ENCODE measurements around the gene NUDT22. TPM values are rescaled to one million over a fixed set of nuclear protein-coding genes. Genes with fewer than 3 reads are reported as not detected.
A peak's percentile ranks its signal among the peaks of the same experiment; 100 is the strongest.

NUDT22 gene, protein sequence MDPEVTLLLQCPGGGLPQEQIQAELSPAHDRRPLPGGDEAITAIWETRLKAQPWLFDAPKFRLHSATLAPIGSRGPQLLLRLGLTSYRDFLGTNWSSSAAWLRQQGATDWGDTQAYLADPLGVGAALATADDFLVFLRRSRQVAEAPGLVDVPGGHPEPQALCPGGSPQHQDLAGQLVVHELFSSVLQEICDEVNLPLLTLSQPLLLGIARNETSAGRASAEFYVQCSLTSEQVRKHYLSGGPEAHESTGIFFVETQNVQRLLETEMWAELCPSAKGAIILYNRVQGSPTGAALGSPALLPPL
- polyA plus RNA-seq (2012; ENCODE audit: missing spikeins) = 32.2 TPM

DNA sequence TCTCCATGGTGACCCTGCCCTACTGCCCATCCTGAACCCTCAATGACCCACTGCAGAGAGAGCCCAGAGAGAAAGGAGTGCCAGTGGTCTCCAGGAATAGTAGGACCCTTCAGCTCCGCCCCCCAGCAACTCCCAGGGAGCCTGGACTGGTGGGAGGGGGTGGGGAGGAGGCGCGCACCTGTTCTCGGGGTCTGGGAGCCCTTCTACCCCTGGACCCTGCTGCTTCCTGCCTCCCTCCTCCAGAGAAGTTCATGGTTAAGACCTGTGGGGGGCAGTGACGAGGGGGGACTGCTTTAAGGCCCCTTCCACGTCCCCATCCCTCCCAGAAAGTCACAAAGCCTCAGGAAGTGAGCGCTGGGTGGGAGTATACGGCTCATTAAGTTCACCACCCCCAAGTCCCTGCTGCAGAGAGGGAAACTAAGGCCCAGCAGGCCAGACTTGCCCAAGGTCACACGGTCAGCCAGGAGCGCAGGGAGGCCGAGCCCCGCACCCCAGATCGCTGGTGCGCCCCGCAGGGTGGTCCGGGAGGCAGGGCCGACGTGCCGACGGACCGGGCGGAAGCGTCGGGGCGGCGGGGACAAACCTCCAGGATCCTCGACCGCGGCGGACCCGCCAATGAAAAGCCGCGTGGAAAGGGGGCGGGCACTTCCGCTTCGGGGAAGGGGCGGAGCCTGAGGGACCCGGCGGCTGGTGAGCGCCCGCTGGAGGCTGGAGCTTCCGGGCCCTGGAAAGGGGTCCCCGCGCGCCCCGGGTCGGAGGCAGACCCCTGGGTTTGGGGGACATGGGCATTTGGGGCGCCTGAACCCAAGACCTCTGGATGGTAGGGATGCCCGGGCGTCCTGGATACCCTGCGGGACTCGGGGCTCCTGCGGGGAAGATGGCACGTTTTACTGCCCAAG lies at the start of gene NUDT22, which contains the start of gene TRPT1:
NUDT22 (plus strand) TSS at position 667 of the 899 bp plus-strand sequence. CDS start 379 bp downstream, outside the sequence.
TRPT1 (minus strand) TSS at position 579 of the 899 bp plus-strand sequence; CDS start at position 253, 326 bp downstream.
- DNase-seq (ENCODE audit: insufficient read length) (peak; percentile 96), FAIRE-seq (peak; percentile 92)
- TF ChIP-seq TAF1 (IDR thresholded peaks at IDR 0.05; ENCODE audit: borderline replicate concordance, low read depth, low read length) (no peak), POLR2A (IDR thresholded peaks at IDR 0.05; ENCODE audit: low read depth, low read length) (peak; percentile 77; the same call in 1 of the 2 replicates), POLR2AphosphoS5 (IDR thresholded peaks at IDR 0.05; ENCODE audit: low read depth, low read length) (peak; percentile 49; the same call in 1 of the 2 replicates)

DNA sequence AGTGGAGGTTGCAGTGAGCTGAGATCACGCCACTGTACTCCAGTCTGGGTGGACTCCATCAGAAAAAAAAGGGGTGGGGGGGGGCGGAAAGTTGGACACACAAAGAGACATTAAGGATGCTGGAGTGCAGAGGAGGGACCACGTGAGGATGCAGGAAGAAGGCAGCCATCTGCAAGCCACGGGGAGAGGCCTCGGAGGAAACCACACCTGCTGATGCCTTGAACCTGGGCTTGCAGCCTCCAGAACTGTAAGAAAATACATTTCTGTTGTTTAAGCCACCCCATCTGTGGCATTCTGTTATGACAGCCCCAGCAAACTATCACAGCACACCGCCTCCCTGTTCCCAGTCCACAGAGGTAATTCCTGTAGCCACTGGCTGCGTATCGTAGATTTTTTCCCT lies 49.3 kb upstream of the NUDT22 start:
- TF ChIP-seq POLR2AphosphoS5 (IDR thresholded peaks at IDR 0.05; ENCODE audit: low read depth, low read length) (no peak), POLR2A (IDR thresholded peaks at IDR 0.05; ENCODE audit: low read depth, low read length) (no peak), TAF1 (IDR thresholded peaks at IDR 0.05; ENCODE audit: borderline replicate concordance, low read depth, low read length) (no peak)
- FAIRE-seq (no peak), DNase-seq (ENCODE audit: insufficient read length) (no peak)

DNA sequence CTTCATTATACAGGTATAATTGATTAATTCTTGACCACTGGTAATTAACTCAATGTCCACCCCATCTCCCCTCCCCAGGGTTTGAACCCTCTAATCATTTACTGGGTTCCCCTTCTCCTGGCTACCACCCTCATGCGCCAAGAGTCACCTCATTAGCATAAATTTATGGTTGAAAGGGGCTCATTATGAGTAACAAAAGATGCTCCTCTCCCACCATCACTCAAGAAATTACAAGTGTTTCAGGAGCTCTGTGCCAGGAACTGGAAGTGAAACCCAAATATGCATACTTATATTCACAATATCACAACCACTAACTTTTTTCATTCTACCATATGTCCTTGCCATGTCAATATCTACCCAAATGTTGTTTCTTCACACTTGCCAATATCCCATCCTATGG lies 47.9 kb upstream of the NUDT22 start:
- no peak for DNase-seq (ENCODE audit: insufficient read length)
- TF ChIP-seq POLR2A (IDR thresholded peaks at IDR 0.05; ENCODE audit: low read depth, low read length) (no peak), TAF1 (IDR thresholded peaks at IDR 0.05; ENCODE audit: borderline replicate concordance, low read depth, low read length) (no peak), POLR2AphosphoS5 (IDR thresholded peaks at IDR 0.05; ENCODE audit: low read depth, low read length) (no peak)
- FAIRE-seq = peak; percentile 40

- FAIRE-seq (no peak), DNase-seq (ENCODE audit: insufficient read length) (no peak)
- TF ChIP-seq TAF1 (IDR thresholded peaks at IDR 0.05; ENCODE audit: borderline replicate concordance, low read depth, low read length) (no peak), POLR2A (IDR thresholded peaks at IDR 0.05; ENCODE audit: low read depth, low read length) (no peak), POLR2AphosphoS5 (IDR thresholded peaks at IDR 0.05; ENCODE audit: low read depth, low read length) (no peak)
Observed at GRCh38 chr11:64178951-64179639, 47.0 kb upstream of the NUDT22 start.

DNA sequence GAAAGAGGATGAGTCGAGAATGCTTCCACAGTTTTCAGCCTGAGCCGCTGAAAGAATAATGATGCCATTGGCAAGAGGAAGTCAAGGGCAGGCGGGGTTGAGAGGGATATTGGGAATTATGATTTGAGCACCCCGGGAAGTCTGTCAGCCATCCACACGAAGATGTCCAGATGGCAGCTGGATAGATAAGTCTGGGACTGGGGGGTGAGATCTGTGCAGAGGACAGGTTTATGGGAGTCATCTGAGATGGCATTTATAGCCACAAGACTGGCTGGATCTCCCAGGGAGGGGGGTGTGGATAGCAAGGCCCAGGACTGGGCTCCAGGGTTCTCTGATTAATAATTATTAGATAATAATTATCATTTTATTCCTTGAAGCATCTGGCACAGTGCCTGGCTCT lies 45.2 kb upstream of the NUDT22 start:
- DNase-seq (ENCODE audit: insufficient read length) (no peak), FAIRE-seq (no peak)
- TF ChIP-seq POLR2A (IDR thresholded peaks at IDR 0.05; ENCODE audit: low read depth, low read length) = no peak
- TF ChIP-seq POLR2AphosphoS5 (IDR thresholded peaks at IDR 0.05; ENCODE audit: low read depth, low read length) = no peak
- no peak for TF ChIP-seq TAF1 (IDR thresholded peaks at IDR 0.05; ENCODE audit: borderline replicate concordance, low read depth, low read length)

GRCh38 chr11:64181506-64182411 lies 44.3 kb upstream of the NUDT22 start:
- TF ChIP-seq POLR2A (IDR thresholded peaks at IDR 0.05; ENCODE audit: low read depth, low read length) (peak; percentile 46; the same call in 1 of the 2 replicates), POLR2AphosphoS5 (IDR thresholded peaks at IDR 0.05; ENCODE audit: low read depth, low read length) (no peak)
- peak; percentile 49 for DNase-seq (ENCODE audit: insufficient read length)
- peak; percentile 89 for FAIRE-seq

GRCh38 chr11:64183890-64184289 lies 42.2 kb upstream of the NUDT22 start:
- FAIRE-seq = no peak
- no peak for DNase-seq (ENCODE audit: insufficient read length)
- no peak for TF ChIP-seq TAF1 (IDR thresholded peaks at IDR 0.05; ENCODE audit: borderline replicate concordance, low read depth, low read length)
- no peak for TF ChIP-seq POLR2AphosphoS5 (IDR thresholded peaks at IDR 0.05; ENCODE audit: low read depth, low read length)
- TF ChIP-seq POLR2A (IDR thresholded peaks at IDR 0.05; ENCODE audit: low read depth, low read length) = no peak

DNA sequence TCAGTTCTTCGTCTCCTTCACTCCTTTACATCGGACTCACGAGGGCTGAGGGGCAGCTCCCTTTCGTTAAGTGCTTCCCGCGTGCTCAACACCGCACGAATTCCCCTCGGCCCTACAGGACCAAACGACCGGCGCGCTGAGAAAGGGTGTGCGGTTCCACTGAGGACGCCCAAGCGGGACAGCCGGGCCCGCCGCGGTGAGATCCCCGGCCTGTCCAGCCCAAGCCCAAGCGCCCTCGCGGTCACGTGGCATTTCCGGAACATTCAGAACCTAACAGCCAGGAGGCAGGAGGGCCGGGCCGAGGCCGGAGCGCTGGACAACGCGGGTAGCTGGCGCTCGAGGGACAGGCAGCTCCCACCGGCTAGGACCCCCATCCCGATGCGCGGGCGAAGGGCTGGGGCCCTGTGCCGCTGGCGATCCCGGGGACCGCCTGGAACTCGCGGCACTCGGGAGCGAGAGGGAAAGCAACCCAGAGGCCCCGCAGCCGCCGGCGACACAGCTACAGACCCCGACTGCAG lies 40.8 kb upstream of the NUDT22 start:
- DNase-seq (ENCODE audit: insufficient read length) = peak; percentile 55
- FAIRE-seq = peak; percentile 53

GRCh38 chr11:64185693-64186491 lies 40.2 kb upstream of the NUDT22 start, which contains the start of gene STIP1:
STIP1 (plus strand) TSS chr11:64186171; CDS start chr11:64186262, 91 bp downstream.
- FAIRE-seq = peak; percentile 98
- TF ChIP-seq TAF1 (IDR thresholded peaks at IDR 0.05; ENCODE audit: borderline replicate concordance, low read depth, low read length) = peak; percentile 91
- no peak for TF ChIP-seq POLR2A (IDR thresholded peaks at IDR 0.05; ENCODE audit: low read depth, low read length)
- peak; percentile 96 for DNase-seq (ENCODE audit: insufficient read length)

More for the DNA sequence above, 40.8 kb upstream of the NUDT22 start:
- TF ChIP-seq POLR2AphosphoS5 (IDR thresholded peaks at IDR 0.05; ENCODE audit: low read depth, low read length) (peak; percentile 94), POLR2A (IDR thresholded peaks at IDR 0.05; ENCODE audit: low read depth, low read length) (peak; percentile 95), TAF1 (IDR thresholded peaks at IDR 0.05; ENCODE audit: borderline replicate concordance, low read depth, low read length) (peak; percentile 94)

All from GM12892 (cell line).